GM21515 (cell line): ENCODE data around the gene AQP2.

Source experiments
- ATAC-seq: cut with Tn5 transposase; IDR thresholded peaks from one replicate; pipeline ENCODE4 v1.9.1; 2021; ENCODE audit not compliant: unreplicated experiment

Gene AQP2

GRCh38 chr12:49967777-49968250 lies 17.3 kb downstream of the AQP2 start:
- ATAC-seq = no peak

- ATAC-seq = no peak
Measured at GRCh38 chr12:49968471-49968870, 17.9 kb downstream of the AQP2 start.

GRCh38 chr12:49969027-49969426 lies 18.5 kb downstream of the AQP2 start:
- ATAC-seq = no peak

GRCh38 chr12:49969651-49970429 lies 19.3 kb downstream of the AQP2 start:
- ATAC-seq = no peak

- no peak for ATAC-seq
Measured at GRCh38 chr12:49970658-49971057, 20.1 kb downstream of the AQP2 start.

- no peak for ATAC-seq
Measured at GRCh38 chr12:49971141-49971540, 20.6 kb downstream of the AQP2 start.

GRCh38 chr12:49972129-49972528 lies 21.6 kb downstream of the AQP2 start:
- ATAC-seq = no peak

GRCh38 chr12:49972641-49973360 lies 22.3 kb downstream of the AQP2 start, which contains the start of gene AQP6:
Gene AQP6, plus strand, starts transcription at chr12:49972947. Its CDS starts 227 bp downstream, at chr12:49973174.
- ATAC-seq = no peak

- ATAC-seq = no peak
Measured at GRCh38 chr12:49973361-49973830, 22.9 kb downstream of the AQP2 start.

- no peak for ATAC-seq
Measured at GRCh38 chr12:49974231-49974675, 23.7 kb downstream of the AQP2 start.

GRCh38 chr12:49974677-49975317 lies 24.3 kb downstream of the AQP2 start:
- no peak for ATAC-seq

GRCh38 chr12:49975318-49975761 lies 24.8 kb downstream of the AQP2 start:
- no peak for ATAC-seq

GRCh38 chr12:49976557-49976956 lies 26.0 kb downstream of the AQP2 start:
- no peak for ATAC-seq

GRCh38 chr12:49978125-49978524 lies 27.6 kb downstream of the AQP2 start:
- ATAC-seq = no peak

- no peak for ATAC-seq
Measured at GRCh38 chr12:49979016-49979586, 28.6 kb downstream of the AQP2 start.

GRCh38 chr12:49979791-49980190 lies 29.3 kb downstream of the AQP2 start:
- ATAC-seq = no peak

- ATAC-seq = no peak
Measured at GRCh38 chr12:49980501-49981349, 30.2 kb downstream of the AQP2 start.

GRCh38 chr12:49982246-49983087 lies 31.9 kb downstream of the AQP2 start:
- no peak for ATAC-seq

GRCh38 chr12:49983892-49984291 lies 33.4 kb downstream of the AQP2 start:
- ATAC-seq = no peak
